Activated T-helper 17 cell treated with anti-CD3 and anti-CD28 coated beads, Interleukin-2, amount 50 U/mL, for 72 hours (primary cell): ENCODE measurements around the gene NPFF. TPM values are rescaled to one million over a fixed set of nuclear protein-coding genes. Genes with fewer than 3 reads are reported as not detected.

Experiments
- ATAC-seq: fragments of 150-1000 bp; cut with Tn5 transposase; replicated peaks from 2 replicates; pipeline ENCODE4 v1.10.0; 2021; ENCODE audit warnings: mild to moderate bottlenecking, moderate library complexity
- H3K27ac Mint-ChIP-seq: one replicate; pipeline ENCODE4 v1.8.0; 2022; ENCODE audit warnings: mixed read lengths
- H3K27me3 Mint-ChIP-seq: one replicate; pipeline ENCODE4 v1.8.0; 2022; ENCODE audit warnings: mixed read lengths
- H3K36me3 Mint-ChIP-seq: one replicate; pipeline ENCODE4 v1.8.0; 2022; ENCODE audit warnings: low read depth, mild to moderate bottlenecking, mixed read lengths
- H3K4me1 Mint-ChIP-seq: one replicate; pipeline ENCODE4 v1.8.0; 2022; ENCODE audit warnings: mixed read lengths
- H3K4me3 Mint-ChIP-seq: one replicate; pipeline ENCODE4 v1.8.0; 2022; ENCODE audit warnings: mild to moderate bottlenecking, mixed read lengths
- H3K9me3 Mint-ChIP-seq: one replicate; pipeline ENCODE4 v1.8.0; 2022; ENCODE audit warnings: mixed read lengths
- total RNA-seq, 2 donors: library from RNA; stranded (reverse); gene quantifications; one replicate each; pipeline ENCODE4 v1.2.3, GENCODE V29; 2022

Gene NPFF
- total RNA-seq, 2 donors from 2014 or later = not detected

GRCh38 chr12:53480491-53481442 lies 26.5 kb downstream of the NPFF start:
- H3K36me3 Mint-ChIP-seq = peaks cover 98% of the 10 kb centered on the region
- H3K27ac Mint-ChIP-seq = no peak overlapping the region
- no peak overlapping the region for H3K4me3 Mint-ChIP-seq

GRCh38 chr12:53479331-53479730 lies 28.0 kb downstream of the NPFF start:
- H3K4me1 Mint-ChIP-seq = peaks cover 22% of the 10 kb centered on the region
- no peak for ATAC-seq
- no peaks in the 10 kb centered on the region for H3K27me3 Mint-ChIP-seq
- H3K36me3 Mint-ChIP-seq = peaks cover 98% of the 10 kb centered on the region
- no peaks in the 10 kb centered on the region for H3K9me3 Mint-ChIP-seq
- no peak overlapping the region for H3K4me3 Mint-ChIP-seq
- peak overlapping the region; percentile 65 for H3K27ac Mint-ChIP-seq

More at GRCh38 chr12:53480491-53481442, 26.5 kb downstream of the NPFF start:
- no peak for ATAC-seq
- H3K27me3 Mint-ChIP-seq = no peaks in the 10 kb centered on the region
- peaks cover 12% of the 10 kb centered on the region for H3K4me1 Mint-ChIP-seq
- no peaks in the 10 kb centered on the region for H3K9me3 Mint-ChIP-seq

GRCh38 chr12:53478865-53479264 lies 28.4 kb downstream of the NPFF start:
- Mint-ChIP-seq H3K4me1 (peaks cover 27% of the 10 kb centered on the region), H3K4me3 (no peak overlapping the region), H3K27me3 (no peaks in the 10 kb centered on the region), H3K36me3 (peaks cover 98% of the 10 kb centered on the region), H3K9me3 (no peaks in the 10 kb centered on the region), H3K27ac (peak overlapping the region; percentile 65)
- ATAC-seq = no peak

- peak overlapping the region; percentile 85 for H3K27ac Mint-ChIP-seq
- H3K27me3 Mint-ChIP-seq = no peaks in the 10 kb centered on the region
- peaks cover 38% of the 10 kb centered on the region for H3K4me1 Mint-ChIP-seq
- peaks cover 100% of the 10 kb centered on the region for H3K36me3 Mint-ChIP-seq
- H3K4me3 Mint-ChIP-seq = no peak overlapping the region
- ATAC-seq = no peak
- no peaks in the 10 kb centered on the region for H3K9me3 Mint-ChIP-seq
Measured at GRCh38 chr12:53476769-53477209, 30.5 kb downstream of the NPFF start.

GRCh38 chr12:53474819-53475218 lies 32.5 kb downstream of the NPFF start:
- H3K9me3 Mint-ChIP-seq = no peaks in the 10 kb centered on the region
- ATAC-seq = peak; percentile 56
- peaks cover 48% of the 10 kb centered on the region for H3K4me1 Mint-ChIP-seq
- peak overlapping the region; percentile 75 for H3K4me3 Mint-ChIP-seq
- peak overlapping the region; percentile 92 for H3K27ac Mint-ChIP-seq
- H3K36me3 Mint-ChIP-seq = peaks cover 100% of the 10 kb centered on the region
- H3K27me3 Mint-ChIP-seq = no peaks in the 10 kb centered on the region

- Mint-ChIP-seq H3K27me3 (no peaks in the 10 kb centered on the region), H3K27ac (peak overlapping the region; percentile 92), H3K4me1 (peaks cover 48% of the 10 kb centered on the region), H3K36me3 (peaks cover 100% of the 10 kb centered on the region), H3K9me3 (no peaks in the 10 kb centered on the region), H3K4me3 (peak overlapping the region; percentile 75)
- peak; percentile 65 for ATAC-seq
Measured at GRCh38 chr12:53474077-53474476, 33.2 kb downstream of the NPFF start.

GRCh38 chr12:53472056-53472582 lies 35.2 kb downstream of the NPFF start:
- Mint-ChIP-seq H3K27ac (peak overlapping the region; percentile 92), H3K9me3 (no peaks in the 10 kb centered on the region), H3K4me3 (peak overlapping the region; percentile 75), H3K4me1 (peaks cover 47% of the 10 kb centered on the region), H3K36me3 (peaks cover 100% of the 10 kb centered on the region), H3K27me3 (no peaks in the 10 kb centered on the region)
- ATAC-seq = no peak

GRCh38 chr12:53468282-53468681 lies 39.0 kb downstream of the NPFF start:
- H3K9me3 Mint-ChIP-seq = no peaks in the 10 kb centered on the region
- no peak overlapping the region for H3K4me3 Mint-ChIP-seq
- no peak for ATAC-seq
- no peak overlapping the region for H3K27ac Mint-ChIP-seq
- H3K36me3 Mint-ChIP-seq = peaks cover 100% of the 10 kb centered on the region
- no peaks in the 10 kb centered on the region for H3K27me3 Mint-ChIP-seq
- peaks cover 39% of the 10 kb centered on the region for H3K4me1 Mint-ChIP-seq

- peaks cover 39% of the 10 kb centered on the region for H3K4me1 Mint-ChIP-seq
Measured at GRCh38 chr12:53467880-53468279, 39.4 kb downstream of the NPFF start.

GRCh38 chr12:53467082-53467481 lies 40.2 kb downstream of the NPFF start:
- H3K27ac Mint-ChIP-seq = peak overlapping the region; percentile 76
- peaks cover 36% of the 10 kb centered on the region for H3K4me1 Mint-ChIP-seq
- no peaks in the 10 kb centered on the region for H3K27me3 Mint-ChIP-seq
- H3K4me3 Mint-ChIP-seq = no peak overlapping the region
- H3K9me3 Mint-ChIP-seq = no peaks in the 10 kb centered on the region
- no peak for ATAC-seq
- peaks cover 100% of the 10 kb centered on the region for H3K36me3 Mint-ChIP-seq

More at GRCh38 chr12:53467880-53468279, 39.4 kb downstream of the NPFF start:
- Mint-ChIP-seq H3K36me3 (peaks cover 100% of the 10 kb centered on the region), H3K4me3 (no peak overlapping the region), H3K9me3 (no peaks in the 10 kb centered on the region), H3K27ac (no peak overlapping the region), H3K27me3 (no peaks in the 10 kb centered on the region)
- no peak for ATAC-seq

- Mint-ChIP-seq H3K36me3 (peaks cover 100% of the 10 kb centered on the region), H3K27me3 (no peaks in the 10 kb centered on the region), H3K4me3 (no peak overlapping the region), H3K27ac (peak overlapping the region; percentile 76), H3K4me1 (peaks cover 32% of the 10 kb centered on the region), H3K9me3 (no peaks in the 10 kb centered on the region)
- ATAC-seq = no peak
Measured at GRCh38 chr12:53466640-53467039, 40.6 kb downstream of the NPFF start.

GRCh38 chr12:53465679-53466078 lies 41.6 kb downstream of the NPFF start:
- Mint-ChIP-seq H3K4me1 (peaks cover 28% of the 10 kb centered on the region), H3K27me3 (no peaks in the 10 kb centered on the region), H3K27ac (peak overlapping the region; percentile 76), H3K4me3 (no peak overlapping the region), H3K36me3 (peaks cover 100% of the 10 kb centered on the region), H3K9me3 (no peaks in the 10 kb centered on the region)
- no peak for ATAC-seq

- Mint-ChIP-seq H3K9me3 (no peaks in the 10 kb centered on the region), H3K4me1 (peaks cover 34% of the 10 kb centered on the region), H3K36me3 (peaks cover 100% of the 10 kb centered on the region), H3K27me3 (no peaks in the 10 kb centered on the region), H3K27ac (peak overlapping the region; percentile 76), H3K4me3 (no peak overlapping the region)
- no peak for ATAC-seq
Measured at GRCh38 chr12:53464685-53465418, 42.4 kb downstream of the NPFF start.

- Mint-ChIP-seq H3K27ac (peak overlapping the region; percentile 6), H3K4me1 (peaks cover 37% of the 10 kb centered on the region), H3K4me3 (no peak overlapping the region), H3K27me3 (no peaks in the 10 kb centered on the region), H3K9me3 (no peaks in the 10 kb centered on the region), H3K36me3 (peaks cover 100% of the 10 kb centered on the region)
- ATAC-seq = peak; percentile 39
Measured at GRCh38 chr12:53463802-53464560, 43.3 kb downstream of the NPFF start.
